Activated CD4-positive, alpha-beta T cell treated with anti-CD3 and anti-CD28 coated beads, Interleukin-2, amount 50 U/mL, for 24 hours (primary cell): ENCODE measurements around the gene MLLT10.
"Not testable (repeated sequence)": the region's sequence is repeated elsewhere in the genome, so short reads cannot be mapped to it uniquely, and the experiment has no call there.

Experiments
- DNase-seq, 2 donors: peaks; one replicate each; pipeline ENCODE4 v3.0.0-alpha.2; 2020; ENCODE audit warnings: low read depth in 1 of 2, low spot score in 1 of 2

MLLT10 gene

DNA sequence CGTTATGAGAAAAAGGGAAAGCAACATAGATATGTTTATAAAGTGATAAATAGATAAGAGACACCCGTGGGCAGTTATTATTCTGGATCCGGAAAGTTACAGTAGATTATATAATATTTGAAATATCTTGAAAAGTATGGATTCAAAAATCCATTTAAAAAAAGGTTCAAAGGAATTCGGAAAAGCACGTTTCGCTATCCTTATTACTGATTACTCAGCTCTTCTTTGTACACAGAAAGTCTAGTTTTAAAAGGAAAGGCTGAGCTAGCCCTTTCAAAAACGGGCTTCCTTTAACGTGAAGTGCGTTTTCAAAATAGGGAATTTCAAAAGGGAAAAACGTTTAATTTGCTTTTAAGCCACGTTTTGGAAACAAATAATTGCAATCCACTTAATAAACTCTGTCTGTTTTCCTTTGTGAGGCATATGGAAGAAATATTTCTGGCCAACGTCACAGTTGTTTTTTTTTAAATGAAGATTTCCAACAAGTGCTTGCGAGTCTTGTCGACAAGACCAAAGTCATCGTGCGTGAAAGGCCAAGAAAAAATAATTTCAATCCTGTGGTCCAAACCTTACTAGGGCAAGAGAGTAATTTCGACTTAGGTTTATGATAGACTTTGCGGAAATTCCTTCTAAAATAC lies 6.3 kb upstream of the MLLT10 start:
- no peak for DNase-seq

- DNase-seq, result no peak
These were observed 5.6 kb upstream of the MLLT10 start for GRCh38 chr10:21528236-21529031.

GRCh38 chr10:21529032-21529910 lies 4.8 kb upstream of the MLLT10 start:
- DNase-seq, result no peak

DNA sequence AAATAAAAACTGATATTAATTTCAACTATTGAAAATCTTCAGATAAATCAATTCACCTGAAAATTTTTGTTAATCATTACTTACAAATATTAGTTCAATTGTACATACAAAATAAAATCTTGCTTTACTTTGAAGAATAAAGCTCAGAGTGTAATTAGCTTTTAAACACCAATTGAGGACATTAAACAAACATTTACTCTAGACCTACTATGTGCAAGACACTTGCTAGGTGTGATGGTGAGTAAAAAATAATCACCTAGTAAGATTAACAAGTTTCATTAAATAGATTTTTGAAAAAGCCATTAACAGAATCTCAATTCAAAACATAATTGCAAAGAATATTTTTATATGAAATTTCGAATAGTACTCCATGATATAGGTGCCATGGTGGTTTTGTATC lies 3.9 kb upstream of the MLLT10 start:
- no peak for DNase-seq

- DNase-seq, result no peak
These were observed 3.4 kb upstream of the MLLT10 start for GRCh38 chr10:21530641-21531040.

DNA sequence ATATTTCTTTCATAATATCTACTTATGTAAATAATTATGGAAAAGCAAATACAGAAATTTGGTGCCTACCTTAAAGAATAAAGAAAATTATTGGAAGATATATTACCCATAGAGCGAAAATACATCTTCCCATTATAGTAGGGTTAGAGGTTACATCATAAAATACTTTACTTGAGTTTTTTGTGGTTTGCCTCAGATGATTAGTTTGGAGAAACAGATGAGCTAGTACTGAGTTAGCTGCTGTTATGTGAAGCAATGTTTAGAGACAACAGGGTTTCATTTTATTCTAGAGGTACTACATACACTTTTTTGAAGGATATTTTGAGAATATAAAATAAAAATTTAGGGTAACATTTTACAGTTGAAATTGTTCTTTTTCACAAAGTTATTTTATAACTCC lies 2.9 kb upstream of the MLLT10 start:
- no peak for DNase-seq

DNA sequence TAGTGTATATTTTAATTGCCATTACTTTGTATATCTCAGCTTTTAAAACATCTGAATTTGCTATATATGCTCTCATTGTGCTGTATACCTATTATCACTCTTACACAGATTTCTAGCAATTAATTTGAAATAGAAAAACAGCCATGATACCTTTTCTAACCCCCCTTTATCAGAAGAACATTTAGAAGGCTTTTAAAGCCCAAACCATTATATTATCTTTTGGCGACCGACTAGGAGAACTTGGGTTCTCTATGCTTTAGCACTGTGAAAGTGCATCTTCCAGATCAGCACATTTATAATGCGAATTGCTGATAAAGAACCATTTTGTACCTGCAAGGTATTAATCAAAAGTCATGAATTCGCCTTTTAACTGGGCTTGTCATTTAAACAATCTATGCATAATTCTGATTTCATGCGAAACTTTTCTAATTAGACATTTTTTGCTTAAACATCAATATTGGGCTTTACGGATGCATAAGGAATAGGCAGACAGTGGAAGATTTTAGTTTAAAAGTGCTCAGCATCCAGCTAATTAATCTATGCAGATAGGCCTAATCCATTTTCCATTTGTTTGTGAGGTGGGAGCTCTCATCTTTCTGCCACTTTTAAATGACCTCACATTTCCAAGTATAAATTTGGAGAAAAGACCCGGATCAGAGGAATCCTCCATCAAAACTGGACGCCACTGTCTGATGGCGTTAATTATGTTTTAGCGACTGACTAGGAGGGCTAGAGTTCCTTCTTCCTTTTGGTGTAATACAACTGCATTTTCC lies 1.2 kb upstream of the MLLT10 start:
- no peak for DNase-seq

DNA sequence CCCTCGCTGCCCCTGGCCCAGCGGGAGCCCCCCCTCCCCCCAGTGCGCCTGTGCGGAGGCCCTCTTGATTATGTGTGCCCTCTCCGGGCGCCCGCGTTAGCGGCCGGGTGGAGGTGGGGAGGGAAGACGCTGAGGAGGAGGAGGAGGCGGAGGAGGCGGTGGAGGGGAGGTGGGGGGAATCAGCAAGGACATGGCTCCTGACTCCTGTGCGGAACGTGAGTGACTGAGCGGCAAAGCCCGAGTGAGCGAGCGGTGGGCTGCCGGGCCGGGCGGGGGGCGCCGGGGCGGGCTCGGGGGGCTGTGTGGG lies 201 bp downstream of the MLLT10 start:
- no peak for DNase-seq

DNA sequence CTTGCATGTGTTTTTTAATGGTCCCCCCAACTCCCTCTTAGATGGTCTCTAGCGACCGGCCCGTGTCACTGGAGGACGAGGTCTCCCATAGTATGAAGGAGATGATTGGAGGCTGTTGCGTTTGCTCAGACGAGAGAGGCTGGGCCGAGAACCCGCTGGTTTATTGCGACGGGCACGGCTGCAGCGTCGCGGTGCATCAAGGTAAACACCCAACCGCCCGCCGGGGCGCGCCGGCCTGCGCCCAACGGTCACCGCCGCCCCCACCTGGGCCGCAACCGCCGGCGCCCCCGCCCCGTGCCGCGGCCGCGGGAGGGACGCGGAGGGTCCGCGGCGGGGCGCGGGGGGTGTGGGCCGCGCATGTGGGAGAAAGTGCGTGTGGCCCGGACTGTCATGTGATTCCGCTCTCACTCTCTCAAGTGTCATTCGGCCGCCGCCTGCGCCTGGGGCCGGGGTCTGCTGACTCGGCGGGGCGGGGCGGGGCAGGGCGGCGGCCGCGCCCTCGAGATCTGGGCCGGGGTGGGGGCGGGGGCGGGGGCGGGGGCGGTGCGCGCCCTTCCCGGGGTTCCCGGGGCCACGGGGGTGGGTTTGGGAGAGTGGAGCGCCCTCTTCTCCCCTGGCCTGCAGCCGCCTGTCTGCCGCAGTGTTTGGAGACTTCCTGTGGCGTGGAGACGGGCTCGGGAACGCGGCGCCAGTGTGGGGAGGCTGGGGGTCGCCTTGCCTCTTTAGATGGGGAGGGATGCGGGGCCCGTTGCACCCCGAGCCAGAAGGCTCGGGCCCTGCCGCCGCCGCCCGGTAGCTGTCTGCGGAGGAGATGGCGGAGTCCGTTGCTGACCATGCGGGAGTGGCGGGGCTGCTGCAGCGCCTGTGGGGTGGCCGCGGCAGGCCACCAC lies 817 bp downstream of the MLLT10 start:
- DNase-seq, result no peak

DNA sequence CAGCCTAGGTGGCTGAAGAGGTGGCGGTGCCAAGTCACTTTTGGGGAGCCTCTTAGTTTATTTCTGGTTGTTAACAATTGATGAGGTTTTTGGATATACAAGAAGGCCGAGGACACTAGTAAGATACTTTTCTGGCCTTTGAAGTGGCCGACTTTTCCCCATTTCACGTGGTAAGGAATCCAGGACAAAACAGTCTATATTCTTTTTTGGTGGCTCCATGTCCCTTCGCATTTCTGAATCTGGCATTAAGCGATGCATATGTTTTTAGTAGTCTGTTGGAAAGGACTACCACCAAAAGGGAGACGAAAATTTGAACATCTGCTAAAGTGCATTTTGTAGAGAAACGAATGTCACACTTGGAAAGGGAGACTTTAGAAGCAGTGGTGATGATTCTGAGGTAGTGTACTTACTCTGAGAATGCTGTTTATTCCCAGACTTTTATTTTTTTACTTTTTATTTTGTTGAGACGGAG lies 1.5 kb downstream of the MLLT10 start:
- DNase-seq, result no peak

DNA sequence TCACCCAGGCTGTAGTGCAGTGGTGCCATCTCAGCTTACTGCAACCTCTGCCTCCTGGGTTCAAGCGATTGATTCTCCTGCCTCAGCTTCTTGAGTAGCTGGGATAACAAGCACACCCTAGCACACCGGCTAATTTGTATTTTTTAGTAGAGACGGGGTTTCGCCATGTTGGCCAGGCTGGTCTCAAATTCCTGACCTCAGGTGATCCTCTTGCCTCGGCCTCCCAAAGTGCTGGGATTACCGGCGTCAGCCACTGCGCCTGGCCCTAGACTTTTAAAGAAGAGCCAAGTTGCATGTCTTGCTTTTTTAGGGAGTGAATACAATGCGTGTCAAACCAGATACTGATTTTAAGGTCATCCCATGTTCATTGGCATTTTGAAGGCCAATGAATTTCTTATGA lies 1.9 kb downstream of the MLLT10 start:
- DNase-seq, result not testable (repeated sequence)

GRCh38 chr10:21536874-21537273 lies 2.8 kb downstream of the MLLT10 start:
- DNase-seq, result no peak

DNA sequence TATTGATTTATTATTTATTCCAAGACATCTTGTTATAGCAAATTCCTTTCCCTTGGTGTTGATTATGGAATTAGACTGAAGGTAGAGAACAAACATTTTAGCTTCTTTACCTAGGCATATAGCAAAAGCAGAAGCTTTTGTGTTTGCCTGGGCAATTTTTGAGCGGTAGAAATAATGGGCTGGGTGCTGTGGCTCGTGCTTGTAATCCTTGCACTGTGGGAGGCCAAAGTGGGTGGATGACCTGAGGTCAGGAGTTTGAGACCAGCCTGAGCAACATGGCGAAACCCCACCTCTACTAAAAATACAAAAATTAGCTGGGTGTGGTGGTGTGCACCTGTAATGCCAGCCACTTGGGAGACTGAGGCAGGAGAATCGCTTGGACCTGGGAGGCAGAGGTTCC lies 6.7 kb downstream of the MLLT10 start:
- not testable (repeated sequence) for DNase-seq

DNA sequence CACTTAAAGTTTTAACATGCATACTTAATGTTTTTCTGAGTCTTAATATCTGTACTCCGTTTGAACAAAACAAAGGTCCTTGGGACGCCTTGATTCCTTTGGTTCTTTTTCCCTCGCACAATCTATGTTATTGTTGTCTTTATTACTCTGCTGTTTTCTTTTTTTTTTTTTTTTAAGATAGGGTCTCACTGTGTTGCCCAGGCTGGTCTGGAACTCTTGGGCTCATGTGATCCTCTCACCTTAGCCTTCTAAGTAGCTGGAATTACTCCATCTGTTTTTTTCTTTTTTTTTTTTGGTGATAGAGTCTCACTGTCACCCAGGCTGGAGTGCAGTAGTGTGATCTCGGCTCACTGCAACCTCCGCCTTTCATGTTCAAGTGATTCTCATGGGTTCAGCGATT lies 13.2 kb downstream of the MLLT10 start:
- DNase-seq, result no peak

GRCh38 chr10:21552638-21553037 lies 18.6 kb downstream of the MLLT10 start:
- no peak for DNase-seq

DNA sequence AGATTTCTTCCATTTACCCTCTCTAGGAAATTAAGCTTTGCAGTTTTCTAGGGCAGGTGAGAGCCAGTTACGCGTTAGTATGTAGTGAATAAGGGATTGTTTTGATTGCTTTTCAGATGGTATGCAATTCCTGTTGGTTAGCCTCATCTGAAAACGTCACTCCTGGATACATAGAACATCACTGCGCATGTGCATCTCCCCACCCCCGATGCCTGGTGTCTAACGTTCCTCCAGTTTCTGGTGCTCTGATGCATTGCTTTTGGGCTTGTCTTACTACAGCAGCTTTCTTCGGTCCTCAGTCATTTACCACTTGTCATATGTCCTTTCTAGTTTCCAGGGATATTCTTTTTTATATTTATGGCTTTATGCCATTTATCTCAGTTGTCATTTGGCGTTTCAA lies 22.5 kb downstream of the MLLT10 start:
- DNase-seq, result no peak

DNA sequence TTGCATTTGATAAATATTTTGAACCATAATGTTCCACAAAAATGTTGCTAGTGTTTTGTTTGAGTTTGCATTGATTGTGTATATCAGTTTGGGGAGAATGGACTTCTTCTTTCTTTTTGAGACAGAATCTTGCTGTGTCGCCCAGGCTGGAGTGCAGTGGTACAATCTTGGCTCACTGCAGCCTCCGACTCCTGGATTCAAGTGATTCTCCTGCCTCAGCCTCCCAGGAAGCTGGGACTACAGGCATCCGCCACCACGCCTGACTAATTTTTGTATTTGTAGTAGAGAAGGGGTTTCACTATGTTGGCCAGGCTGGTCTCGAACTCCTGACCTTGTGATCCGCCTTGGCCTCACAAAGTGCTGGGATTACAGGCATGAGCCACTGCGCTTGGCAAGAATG lies 25.0 kb downstream of the MLLT10 start:
- not testable (repeated sequence) for DNase-seq

- DNase-seq, result no peak
These were observed 36.9 kb downstream of the MLLT10 start for GRCh38 chr10:21570761-21571521.

DNA sequence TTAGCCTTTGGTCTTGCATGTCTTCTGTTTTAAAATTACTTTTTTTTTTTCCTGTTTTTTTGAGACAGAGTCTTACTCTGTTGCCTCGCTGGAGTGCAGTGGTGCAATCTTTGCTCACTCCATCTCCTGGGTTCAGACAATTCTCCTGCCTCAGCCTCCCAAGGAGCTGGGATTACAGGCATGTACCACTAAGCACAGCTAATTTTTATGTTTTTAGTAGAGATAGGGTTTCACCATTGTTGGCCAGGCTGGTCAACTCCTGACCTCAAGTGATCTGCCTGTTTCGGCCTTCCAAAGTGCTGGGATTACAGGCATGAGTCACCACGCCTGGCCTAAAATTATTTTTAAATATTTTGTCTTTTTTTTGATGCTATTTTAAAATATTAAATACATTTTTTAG lies 38.5 kb downstream of the MLLT10 start:
- DNase-seq, result no peak
